B cell (primary cell): ENCODE results near the gene ATP8A2. TPM values are rescaled to one million over a fixed set of nuclear protein-coding genes. Genes with fewer than 3 reads are reported as not detected.

Experiments used
- ATAC-seq: fragments of 200-7000 bp; cut with Tn5 transposase; one replicate; pipeline ENCODE4 v1.10.0; 2021; ENCODE audit warnings: low read depth, mild to moderate bottlenecking, moderate number of reproducible peaks, moderate library complexity
- CTCF ChIA-PET: fragments of 350-600 bp; sonication (Branson Sonifier 250); formaldehyde crosslinking; loops from one replicate; lab custom pipeline; 2021; ENCODE audit warnings: antibody characterized with exemption, inconsistent platforms; lab: Charles Lee
- POLR2A ChIA-PET: fragments of 350-600 bp; sonication (Branson Sonifier 250); formaldehyde crosslinking; loops from one replicate; lab custom pipeline; 2021; ENCODE audit warnings: antibody characterized with exemption; lab: Charles Lee
- DNase-seq: peaks from one replicate; pipeline ENCODE4 v3.0.0; 2013
- H2AFZ ChIP-seq: 2 replicates; pipeline ENCODE4 v1.6.1; 2012; ENCODE audit warnings: mild to moderate bottlenecking, low read depth, low read length; ENCODE audit not compliant: insufficient read depth, poor library complexity, severe bottlenecking
- H3K27ac ChIP-seq, 2 donors: 1 replicate in 1 of 2; 2 replicates in 1 of 2; pipeline ENCODE4 v1.5.1; 2012 to 2013; ENCODE audit warnings: low read length in 2 of 2, mild to moderate bottlenecking in 2 of 2, moderate library complexity in 1 of 2
- H3K27me3 ChIP-seq, 4 experiments: fragments of 200-600 bp in 1 of 4; sonication (generic) in 1 of 4; replicated peaks in 1 of 4; 1 replicate in 2 of 4; 2 replicates in 2 of 4; pipeline versions ENCODE4 v1.6.1 to v1.7.0; 2013 to 2016; ENCODE audit warnings: low read length in 3 of 4, mild to moderate bottlenecking in 2 of 4, mixed read lengths in 1 of 4, moderate library complexity in 1 of 4; ENCODE audit not compliant: insufficient read depth in 4 of 4, control insufficient read depth in 3 of 4; ENCODE audit errors: control extremely low read depth in 1 of 4
- H3K36me3 ChIP-seq, 2 experiments: replicated peaks in 1 of 2; 1 replicate in 1 of 2; 2 replicates in 1 of 2; pipeline versions ENCODE4 v1.6.1 to v1.7.1; 2013; ENCODE audit warnings: low read length in 1 of 2; ENCODE audit not compliant: insufficient read depth in 2 of 2, control insufficient read depth in 1 of 2; ENCODE audit errors: control extremely low read depth in 1 of 2, extremely low read depth in 1 of 2
- H3K4me1 ChIP-seq, 2 donors: fragments of 200-600 bp in 1 of 2; sonication (generic) in 1 of 2; 1 replicate in 1 of 2; 2 replicates in 1 of 2; pipeline versions ENCODE4 v1.5.1 to v1.6.1; 2013 to 2017; ENCODE audit warnings: low read length in 2 of 2; ENCODE audit not compliant: control insufficient read depth in 2 of 2, insufficient read depth in 2 of 2
- H3K4me2 ChIP-seq: replicated peaks from 2 replicates; pipeline ENCODE3; 2012; ENCODE audit warnings: mild to moderate bottlenecking, low read depth, low read length; ENCODE audit not compliant: poor library complexity, severe bottlenecking
- H3K4me3 ChIP-seq, 5 experiments: fragments of 200-600 bp in 1 of 5; sonication (generic) in 1 of 5; 1 replicate in 3 of 5; 2 replicates in 2 of 5; pipeline versions ENCODE4 v1.5.1 to v1.7.0; 2011 to 2016; ENCODE audit warnings: low read length in 4 of 5, mild to moderate bottlenecking in 4 of 5, low read depth in 2 of 5, control low read depth in 1 of 5, moderate library complexity in 1 of 5; ENCODE audit not compliant: insufficient read depth in 1 of 5; ENCODE audit errors: control extremely low read depth in 1 of 5, extremely low read depth in 1 of 5
- H3K79me2 ChIP-seq: fragments of 200-600 bp; sonication (generic); one replicate; pipeline ENCODE4 v1.6.0; 2016; ENCODE audit warnings: low read length; ENCODE audit not compliant: control insufficient read depth, insufficient read depth
- H3K9ac ChIP-seq: fragments of 200-600 bp; sonication (generic); 2 replicates; pipeline ENCODE4 v1.6.1; 2017; ENCODE audit warnings: mild to moderate bottlenecking, low read length, moderate library complexity
- H3K9me3 ChIP-seq, 3 donors: one replicate each; pipeline versions ENCODE4 v1.6.1 to v1.7.1; 2013; ENCODE audit warnings: low read length in 2 of 3; ENCODE audit not compliant: control insufficient read depth in 2 of 3, insufficient read depth in 1 of 3; ENCODE audit errors: control extremely low read depth in 1 of 3
- H4K20me1 ChIP-seq: 2 replicates; pipeline ENCODE4 v1.6.0; 2012; ENCODE audit warnings: mild to moderate bottlenecking, low read length; ENCODE audit not compliant: insufficient read depth, control insufficient read depth, poor library complexity, severe bottlenecking
- H3K27ac Mint-ChIP-seq: one replicate; pipeline ENCODE4 v1.8.0; 2021; ENCODE audit warnings: mixed read lengths
- H3K27me3 Mint-ChIP-seq: one replicate; pipeline ENCODE4 v1.8.0; 2021; ENCODE audit warnings: mixed read lengths
- H3K4me1 Mint-ChIP-seq: one replicate; pipeline ENCODE4 v1.8.0; 2021; ENCODE audit warnings: mixed read lengths
- H3K4me3 Mint-ChIP-seq: one replicate; pipeline ENCODE4 v1.8.0; 2021; ENCODE audit warnings: mixed read lengths
- H3K9me3 Mint-ChIP-seq: one replicate; pipeline ENCODE4 v1.8.0; 2022; ENCODE audit warnings: mixed read lengths; ENCODE audit not compliant: insufficient read depth
- EZH2 ChIP-seq: IDR thresholded peaks from 2 replicates; pipeline ENCODE4 v1.6.1; 2012; ENCODE audit warnings: borderline replicate concordance, low read depth, mild to moderate bottlenecking, moderate library complexity, low read length; ENCODE audit not compliant: insufficient read depth, poor library complexity, severe bottlenecking
- WGBS: methylation state at CpG from one replicate; pipeline ENCODE4 v1.1.5; 2013; ENCODE audit warnings: missing lambda C conversion rate; ENCODE audit not compliant: insufficient coverage; 5-methylcytosine and 5-hydroxymethylcytosine counted together
- intact Hi-C: fragments of 100-400 bp; cut with micrococcal nuclease; formaldehyde crosslinking; loops from one replicate; pipeline ENCODE4 v1.10.0; 2022
- polyA plus RNA-seq: library from polyadenylated mRNA; depleted of rRNA; stranded (reverse); fragments of >200 nt; gene quantifications from 2 replicates; pipeline ENCODE4 v1.2.3, GENCODE V29; 2012
- total RNA-seq, 2 donors: library from RNA; stranded (reverse); fragments of 120-200 nt in 1 of 2; gene quantifications; 1 replicate in 1 of 2; 2 replicates in 1 of 2; pipeline versions ENCODE4 v1.2.3 to v1.2.4, GENCODE V29; 2013 to 2022
- TF ChIP-seq, protein P1 (sequence below): fragments of 200-600 bp; IDR thresholded peaks from one replicate; pipeline ENCODE4 v1.8.0; 2022; ENCODE audit warnings: antibody characterized with exemption, mild to moderate bottlenecking

Gene ATP8A2
- total and polyA plus RNA-seq, 2 donors (not counting 1 experiment from before 2014, with no cell fraction given): not detected

GRCh38 chr13:25329706-25330105, 42.1 kb upstream of the ATP8A2 start:
- no peaks in the 10 kb centered on the region for H3K4me1 Mint-ChIP-seq
- TF ChIP-seq, protein P1, sequence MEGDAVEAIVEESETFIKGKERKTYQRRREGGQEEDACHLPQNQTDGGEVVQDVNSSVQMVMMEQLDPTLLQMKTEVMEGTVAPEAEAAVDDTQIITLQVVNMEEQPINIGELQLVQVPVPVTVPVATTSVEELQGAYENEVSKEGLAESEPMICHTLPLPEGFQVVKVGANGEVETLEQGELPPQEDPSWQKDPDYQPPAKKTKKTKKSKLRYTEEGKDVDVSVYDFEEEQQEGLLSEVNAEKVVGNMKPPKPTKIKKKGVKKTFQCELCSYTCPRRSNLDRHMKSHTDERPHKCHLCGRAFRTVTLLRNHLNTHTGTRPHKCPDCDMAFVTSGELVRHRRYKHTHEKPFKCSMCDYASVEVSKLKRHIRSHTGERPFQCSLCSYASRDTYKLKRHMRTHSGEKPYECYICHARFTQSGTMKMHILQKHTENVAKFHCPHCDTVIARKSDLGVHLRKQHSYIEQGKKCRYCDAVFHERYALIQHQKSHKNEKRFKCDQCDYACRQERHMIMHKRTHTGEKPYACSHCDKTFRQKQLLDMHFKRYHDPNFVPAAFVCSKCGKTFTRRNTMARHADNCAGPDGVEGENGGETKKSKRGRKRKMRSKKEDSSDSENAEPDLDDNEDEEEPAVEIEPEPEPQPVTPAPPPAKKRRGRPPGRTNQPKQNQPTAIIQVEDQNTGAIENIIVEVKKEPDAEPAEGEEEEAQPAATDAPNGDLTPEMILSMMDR: no peak
- TF ChIP-seq EZH2: no peak
- no peak overlapping the region for H3K4me3 Mint-ChIP-seq
- H3K4me2 ChIP-seq: no peak overlapping the region
- H2AFZ ChIP-seq: no peak overlapping the region
- H3K27ac Mint-ChIP-seq: no peak overlapping the region
- no peaks in the 10 kb centered on the region for H3K79me2 ChIP-seq
- no peaks in the 10 kb centered on the region for H4K20me1 ChIP-seq
- ATAC-seq (no peak), DNase-seq (no peak)
- H3K27me3 Mint-ChIP-seq: no peaks in the 10 kb centered on the region
- CTCF ChIA-PET: no interaction called here
- no peaks in the 10 kb centered on the region for H3K27me3 ChIP-seq
- WGBS: 100% methylated on average over 2 of the region's 4 CpGs
- H3K36me3 ChIP-seq: peaks cover 7 to 62% of the 10 kb centered on the region in 2 experiments
- intact Hi-C loops: no loop called here
- no peaks in the 10 kb centered on the region for H3K9me3 Mint-ChIP-seq
- no peak overlapping the region for H3K9ac ChIP-seq
- H3K4me1 ChIP-seq: no peaks in the 10 kb centered on the region
- H3K27ac ChIP-seq: no peak overlapping the region
- no peak overlapping the region for H3K4me3 ChIP-seq
- no peaks in the 10 kb centered on the region for H3K9me3 ChIP-seq
- POLR2A ChIA-PET: no interaction called here

GRCh38 chr13:25330541-25330940, 41.2 kb upstream of the ATP8A2 start:
- WGBS: no CpG with 5 or more reads among the region's 1 CpG
- H3K27ac Mint-ChIP-seq: no peak overlapping the region
- CTCF ChIA-PET: interaction anchor here (1.4 kb wide), 1 partner anchor 97 kb away, joined by 4 read pairs; no protein-coding TSS in a partner anchor

More at GRCh38 chr13:25330541-25330940, 41.2 kb upstream of the ATP8A2 start:
- H3K36me3 ChIP-seq: peaks cover 2 to 55% of the 10 kb centered on the region in 2 experiments
- H3K27me3 ChIP-seq: no peaks in the 10 kb centered on the region
- no peak for DNase-seq
- H3K4me3 Mint-ChIP-seq: no peak overlapping the region
- no peak overlapping the region for H3K27ac ChIP-seq
- intact Hi-C loops: no loop called here
- H3K4me1 ChIP-seq: no peaks in the 10 kb centered on the region
- H3K27me3 Mint-ChIP-seq: no peaks in the 10 kb centered on the region
- TF ChIP-seq EZH2: no peak
- TF ChIP-seq, protein P1: no peak
- no peak for ATAC-seq
- H3K9me3 ChIP-seq: no peaks in the 10 kb centered on the region
- H3K9me3 Mint-ChIP-seq: no peaks in the 10 kb centered on the region
- no peak overlapping the region for H2AFZ ChIP-seq
- no peaks in the 10 kb centered on the region for H3K4me1 Mint-ChIP-seq
- H3K9ac ChIP-seq: no peak overlapping the region
- H3K4me2 ChIP-seq: no peak overlapping the region
- H4K20me1 ChIP-seq: no peaks in the 10 kb centered on the region
- no peak overlapping the region for H3K4me3 ChIP-seq
- POLR2A ChIA-PET: no interaction called here
- H3K79me2 ChIP-seq: no peaks in the 10 kb centered on the region
